Loucy (cell line): ENCODE results near the gene ZNF507.
A peak's percentile ranks its signal among the peaks of the same experiment; 100 is the strongest.

Experiments
- H2AFZ ChIP-seq: fragments of 200-600 bp; sonication (generic); 2 replicates; pipeline ENCODE4 v1.6.0; 2016; ENCODE audit warnings: antibody characterized with exemption, mild to moderate bottlenecking, low read length, moderate library complexity
- H3F3A ChIP-seq: fragments of 200-600 bp; 2 replicates; pipeline ENCODE4 v1.6.0; 2016; ENCODE audit warnings: antibody characterized with exemption, low read depth, mild to moderate bottlenecking
- H3K27me3 ChIP-seq: fragments of 200-600 bp; sonication (generic); 2 replicates; pipeline ENCODE4 v1.6.1; 2014; ENCODE audit warnings: low read length, mild to moderate bottlenecking; ENCODE audit not compliant: insufficient read depth, poor library complexity, severe bottlenecking
- H3K36me3 ChIP-seq: fragments of 200-600 bp; sonication (generic); 2 replicates; pipeline ENCODE4 v1.6.1; 2016; ENCODE audit warnings: low read length; ENCODE audit not compliant: insufficient read depth
- H3K4me1 ChIP-seq: fragments of 200-600 bp; sonication (generic); 2 replicates; pipeline ENCODE4 v1.5.1; 2014; ENCODE audit warnings: low read length, mild to moderate bottlenecking; ENCODE audit not compliant: insufficient read depth, poor library complexity, severe bottlenecking
- H3K4me2 ChIP-seq: fragments of 200-600 bp; sonication (generic); 2 replicates; pipeline ENCODE4 v1.6.0; 2014; ENCODE audit warnings: antibody characterized with exemption, low read length, low read depth, mild to moderate bottlenecking; ENCODE audit not compliant: poor library complexity, severe bottlenecking
- H3K4me3 ChIP-seq: fragments of 200-600 bp; sonication (generic); 2 replicates; pipeline ENCODE4 v1.5.1; 2014; ENCODE audit warnings: low read length, mild to moderate bottlenecking, mixed read lengths; ENCODE audit not compliant: poor library complexity, severe bottlenecking
- H3K79me2 ChIP-seq: fragments of 200-600 bp; sonication (generic); 2 replicates; pipeline ENCODE4 v1.6.1; 2014; ENCODE audit warnings: low read length; ENCODE audit not compliant: insufficient read depth
- H3K9ac ChIP-seq: fragments of 200-600 bp; sonication (generic); 2 replicates; pipeline ENCODE4 v1.6.0; 2014; ENCODE audit warnings: mild to moderate bottlenecking, low read depth, low read length, moderate library complexity; ENCODE audit not compliant: poor library complexity, severe bottlenecking
- H3K9me2 ChIP-seq: fragments of 200-600 bp; sonication (generic); replicated peaks from 2 replicates; pipeline ENCODE4 v1.6.1; 2016; ENCODE audit warnings: low read depth, low read length, mixed read lengths
- H3K9me3 ChIP-seq: fragments of 200-600 bp; sonication (generic); 2 replicates; pipeline ENCODE4 v1.6.1; 2014; ENCODE audit warnings: mild to moderate bottlenecking, antibody characterized with exemption, low read length, low read depth; ENCODE audit not compliant: insufficient read depth
- H4K20me1 ChIP-seq: fragments of 200-600 bp; sonication (generic); 2 replicates; pipeline ENCODE4 v1.6.0; 2014; ENCODE audit warnings: antibody characterized with exemption, low read length, mild to moderate bottlenecking; ENCODE audit not compliant: insufficient read depth, poor library complexity, severe bottlenecking
- EZH2phosphoT487 ChIP-seq: fragments of 200-600 bp; IDR thresholded peaks from 2 replicates; pipeline ENCODE4 v1.6.1; 2018; ENCODE audit warnings: antibody characterized with exemption, mild to moderate bottlenecking, moderate library complexity, borderline replicate concordance
- TF ChIP-seq, protein P1 (sequence below): fragments of 200-600 bp; sonication (generic); conservative IDR thresholded peaks from 2 replicates; pipeline ENCODE4 v1.5.1; 2014; ENCODE audit warnings: mild to moderate bottlenecking, antibody characterized with exemption, low read length

ZNF507 gene

DNA sequence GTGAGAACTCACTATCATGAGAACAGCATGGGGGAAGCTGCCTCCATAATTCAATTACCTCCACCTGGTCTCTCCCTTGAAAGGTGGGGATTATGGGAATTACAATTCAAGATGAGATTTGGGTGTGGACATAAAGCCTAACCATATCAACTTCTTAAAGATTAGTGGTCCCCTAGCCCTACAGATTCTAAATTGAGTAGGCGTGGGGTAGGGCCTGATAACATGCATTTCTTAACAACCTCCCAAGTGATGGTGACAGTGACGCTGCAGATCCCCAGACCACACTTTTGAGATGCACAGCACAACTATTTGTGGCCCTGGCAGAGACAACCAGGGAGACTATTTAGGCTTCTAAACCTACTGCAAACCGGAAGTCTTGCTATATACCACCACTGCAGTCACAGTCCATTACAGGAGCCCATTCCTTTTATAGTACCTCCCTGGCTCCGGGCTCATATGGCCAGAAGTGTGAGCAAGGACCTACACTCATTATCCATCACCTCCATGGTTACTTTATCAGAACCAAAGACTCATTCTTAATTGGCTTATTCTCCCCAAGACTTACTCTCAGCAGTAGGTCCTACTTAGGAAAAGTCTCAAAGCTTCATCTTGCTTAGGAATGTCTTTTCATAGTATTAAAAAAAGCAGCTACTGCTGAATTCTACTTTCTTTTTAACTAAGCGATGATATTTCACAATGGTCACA lies 58.0 kb downstream of the ZNF507 start:
- Histone ChIP-seq H3K27me3 (no peaks in the 10 kb centered on the region), H3K79me2 (peaks cover 38% of the 10 kb centered on the region), H3K4me3 (peak overlapping the region; percentile 97), H3K9me3 (no peaks in the 10 kb centered on the region), H3K9me2 (no peaks in the 10 kb centered on the region), H4K20me1 (no peaks in the 10 kb centered on the region), H2AFZ (no peak overlapping the region), H3K9ac (peak overlapping the region; percentile 98), H3K4me2 (peak overlapping the region; percentile 93), H3K4me1 (peaks cover 34% of the 10 kb centered on the region), H3K36me3 (no peaks in the 10 kb centered on the region), H3F3A (no peaks in the 10 kb centered on the region)
- TF ChIP-seq EZH2phosphoT487, result no peak
- TF ChIP-seq, protein P1, sequence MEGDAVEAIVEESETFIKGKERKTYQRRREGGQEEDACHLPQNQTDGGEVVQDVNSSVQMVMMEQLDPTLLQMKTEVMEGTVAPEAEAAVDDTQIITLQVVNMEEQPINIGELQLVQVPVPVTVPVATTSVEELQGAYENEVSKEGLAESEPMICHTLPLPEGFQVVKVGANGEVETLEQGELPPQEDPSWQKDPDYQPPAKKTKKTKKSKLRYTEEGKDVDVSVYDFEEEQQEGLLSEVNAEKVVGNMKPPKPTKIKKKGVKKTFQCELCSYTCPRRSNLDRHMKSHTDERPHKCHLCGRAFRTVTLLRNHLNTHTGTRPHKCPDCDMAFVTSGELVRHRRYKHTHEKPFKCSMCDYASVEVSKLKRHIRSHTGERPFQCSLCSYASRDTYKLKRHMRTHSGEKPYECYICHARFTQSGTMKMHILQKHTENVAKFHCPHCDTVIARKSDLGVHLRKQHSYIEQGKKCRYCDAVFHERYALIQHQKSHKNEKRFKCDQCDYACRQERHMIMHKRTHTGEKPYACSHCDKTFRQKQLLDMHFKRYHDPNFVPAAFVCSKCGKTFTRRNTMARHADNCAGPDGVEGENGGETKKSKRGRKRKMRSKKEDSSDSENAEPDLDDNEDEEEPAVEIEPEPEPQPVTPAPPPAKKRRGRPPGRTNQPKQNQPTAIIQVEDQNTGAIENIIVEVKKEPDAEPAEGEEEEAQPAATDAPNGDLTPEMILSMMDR, result no peak

DNA sequence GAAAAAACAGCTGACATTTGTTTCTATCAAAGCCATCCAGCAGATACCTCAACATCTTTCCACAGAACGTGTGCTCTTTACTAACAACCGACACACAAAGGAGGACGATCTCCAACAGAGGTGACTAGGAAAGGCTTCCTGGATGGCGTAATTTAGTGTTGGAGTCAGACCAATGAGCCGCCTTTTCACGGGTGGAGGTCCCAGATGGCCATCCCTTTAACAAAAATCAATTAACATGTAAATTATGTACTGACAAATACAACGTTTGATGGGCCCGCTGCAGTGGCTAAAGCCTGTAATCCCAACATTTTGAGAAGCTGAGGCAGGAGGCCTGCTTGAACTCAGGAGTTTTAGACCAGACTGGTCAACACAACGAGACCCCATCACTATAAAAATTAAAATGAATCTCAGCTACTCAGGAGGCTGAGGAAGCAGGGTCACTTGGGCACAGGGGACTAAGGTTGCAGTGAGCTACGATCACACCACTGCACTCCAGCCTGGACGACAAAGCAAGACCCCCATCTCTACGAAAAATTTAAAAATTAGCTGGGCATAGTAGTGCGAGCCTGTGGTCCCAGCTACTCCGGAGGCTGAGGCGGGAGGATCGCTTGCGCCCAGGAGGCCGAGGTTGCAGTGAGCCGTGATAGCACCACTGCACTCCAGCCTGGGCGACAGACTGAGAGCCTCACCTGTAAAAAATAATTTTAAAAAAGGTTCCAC lies 59.0 kb downstream of the ZNF507 start:
- Histone ChIP-seq H3K4me3 (peak overlapping the region; percentile 97), H3K4me1 (peaks cover 38% of the 10 kb centered on the region), H2AFZ (peak overlapping the region; percentile 85; the same call in 1 of the 2 replicates), H3K9me2 (no peaks in the 10 kb centered on the region), H3K36me3 (no peaks in the 10 kb centered on the region; the same call in 1 of the 2 replicates), H3K9me3 (no peaks in the 10 kb centered on the region), H4K20me1 (no peaks in the 10 kb centered on the region), H3K4me2 (peak overlapping the region; percentile 93), H3K9ac (peak overlapping the region; percentile 98), H3K27me3 (no peaks in the 10 kb centered on the region), H3K79me2 (peaks cover 38% of the 10 kb centered on the region), H3F3A (no peaks in the 10 kb centered on the region)
- TF ChIP-seq, protein P1, result no peak
- TF ChIP-seq EZH2phosphoT487, result no peak

GRCh38 chr19:32404933-32405430 lies 59.6 kb downstream of the ZNF507 start:
- no peaks in the 10 kb centered on the region for H3K9me3 ChIP-seq
- peak overlapping the region; percentile 98 for H3K9ac ChIP-seq
- peaks cover 38% of the 10 kb centered on the region for H3K79me2 ChIP-seq
- H4K20me1 ChIP-seq, result no peaks in the 10 kb centered on the region
- peaks cover 4% of the 10 kb centered on the region; the same call in 1 of the 2 replicates for H3K36me3 ChIP-seq
- peaks cover 43% of the 10 kb centered on the region for H3K4me1 ChIP-seq
- H3F3A ChIP-seq, result no peaks in the 10 kb centered on the region
- no peaks in the 10 kb centered on the region for H3K9me2 ChIP-seq
- no peaks in the 10 kb centered on the region for H3K27me3 ChIP-seq
- peak overlapping the region; percentile 97 for H3K4me3 ChIP-seq
- H3K4me2 ChIP-seq, result peak overlapping the region; percentile 93
- H2AFZ ChIP-seq, result peak overlapping the region; percentile 85
- TF ChIP-seq, protein P1, result no peak
- TF ChIP-seq EZH2phosphoT487, result no peak
